ENCODE results near the gene MT1M.
A peak's percentile ranks its signal among the peaks of the same experiment; 100 is the strongest.
"Not testable (repeated sequence)": the region's sequence is repeated elsewhere in the genome, so short reads cannot be mapped to it uniquely, and the experiment has no call there.

MT1M gene

GRCh38 chr16:56674570-56674969 is 42.1 kb downstream of the MT1M start:
- DNase-seq (ENCODE audit: low read depth): not testable (repeated sequence)

DNA sequence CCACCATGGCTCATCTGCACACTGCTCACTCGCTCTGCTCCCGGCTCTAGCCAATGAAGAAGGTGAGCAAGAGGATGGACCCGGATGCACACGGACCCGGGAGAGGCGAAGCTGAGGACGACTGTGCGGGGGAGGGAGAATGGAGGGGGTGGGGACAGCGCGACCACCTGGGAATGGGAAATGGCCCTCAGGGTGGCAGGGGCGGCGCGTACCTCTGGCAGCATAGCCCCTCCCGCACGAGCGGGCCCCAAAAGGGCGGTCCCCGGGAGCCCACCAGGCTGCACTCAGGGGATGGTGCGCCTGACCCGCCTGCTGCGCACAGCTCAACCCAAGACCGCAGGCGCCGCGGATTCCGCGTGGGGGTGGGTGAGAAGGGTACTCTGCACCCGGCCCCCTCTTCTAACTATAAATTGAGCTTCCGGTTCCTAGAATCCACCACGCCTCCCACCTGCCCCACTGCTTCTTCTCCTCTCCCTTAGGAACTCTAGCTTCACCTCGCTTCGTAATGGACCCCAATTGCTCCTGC is 43.3 kb downstream of the MT1M start:
- DNase-seq (ENCODE audit: low read depth): no peak

GRCh38 chr16:56677474-56677873 is 45.0 kb downstream of the MT1M start:
- DNase-seq (ENCODE audit: low read depth): no peak

- DNase-seq (ENCODE audit: low read depth): no peak
These were observed 46.7 kb downstream of the MT1M start for GRCh38 chr16:56679078-56679730.

- DNase-seq (ENCODE audit: low read depth): no peak
These were observed 47.4 kb downstream of the MT1M start for GRCh38 chr16:56679818-56680217.

- peak; percentile 35 for DNase-seq (ENCODE audit: low read depth)
These were observed 49.7 kb downstream of the MT1M start, which contains the start of gene MT1X for GRCh38 chr16:56681939-56682702. TSS of gene MT1X (plus strand) at chr16:56682470. CDS start at chr16:56682541, 71 bp downstream.

DNA sequence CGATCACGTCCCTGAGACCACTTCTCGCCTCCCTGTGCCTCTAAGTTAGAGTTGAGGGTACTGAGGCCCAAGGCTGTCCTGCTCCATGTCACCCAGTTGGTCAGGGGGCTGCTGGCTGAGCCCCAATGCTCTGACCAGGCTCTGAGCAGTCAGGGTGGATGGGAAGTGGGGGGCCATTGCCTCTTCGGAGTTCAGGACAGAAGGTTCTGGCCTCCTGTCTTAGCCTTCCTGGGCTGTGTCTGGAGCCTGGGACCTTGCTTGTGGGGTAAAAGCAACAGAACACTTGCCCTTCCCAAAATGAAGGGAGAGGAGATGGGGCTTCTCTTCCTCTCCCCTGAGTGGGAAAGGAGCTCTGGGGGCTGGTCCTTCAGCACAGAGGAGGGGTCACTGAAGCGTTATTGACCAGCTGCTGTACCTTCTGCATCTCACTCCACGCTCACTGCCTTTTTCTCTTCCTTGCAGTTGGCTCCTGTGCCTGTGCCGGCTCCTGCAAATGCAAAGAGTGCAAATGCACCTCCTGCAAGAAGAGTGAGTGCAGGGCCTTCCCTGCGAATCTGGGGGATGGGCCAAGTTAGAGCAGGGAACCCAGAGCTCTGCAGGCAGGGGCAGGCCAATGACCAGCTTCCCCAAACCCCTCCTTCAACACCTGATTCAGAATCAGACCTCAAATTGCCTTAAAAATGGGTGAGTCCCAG is 50.4 kb downstream of the MT1M start:
- DNase-seq (ENCODE audit: low read depth): no peak

Measured in GM04503 (cell line).